IMR-90 (cell line): ENCODE data around the gene LDB2. TPM values are rescaled to one million over a fixed set of nuclear protein-coding genes. Genes with fewer than 3 reads are reported as not detected.

ENCODE experiments used
- ATAC-seq: fragments of 200-7000 bp; cut with Tn5 transposase; 2 replicates; pipeline ENCODE4 v1.9.1; 2020; ENCODE audit warnings: low read depth, mild to moderate bottlenecking, moderate library complexity
- BruUV-seq: library from RNA; stranded (reverse); fragments of 400-500 nt; replicated peaks from 2 replicates; lab custom pipeline; 2021; lab: Mats Ljungman, UMichigan
- CTCF ChIA-PET: fragments of 300-600 bp; formaldehyde crosslinking; extraction: SDS; loops from one replicate; lab custom pipeline; 2021; ENCODE audit warnings: antibody characterized with exemption; lab: Yijun Ruan, JAX
- POLR2A ChIA-PET: fragments of 300-600 bp; sonication (Branson Sonifier 250); formaldehyde crosslinking; loops from one replicate; lab custom pipeline; 2022; ENCODE audit warnings: antibody characterized with exemption; ENCODE audit not compliant: unreplicated experiment; lab: Charles Lee
- DNase-seq: peaks from one replicate; pipeline ENCODE4 v3.0.0; 2013
- H2AFZ ChIP-seq: replicated peaks from 2 replicates; pipeline ENCODE3; 2013; ENCODE audit warnings: low read length, mild to moderate bottlenecking; ENCODE audit not compliant: poor library complexity
- H2AK5ac ChIP-seq: 2 replicates; pipeline ENCODE4 v1.6.1; 2013; ENCODE audit warnings: low read depth, low read length, inconsistent platforms
- H2AK9ac ChIP-seq: replicated peaks from 2 replicates; pipeline ENCODE3; 2013; ENCODE audit warnings: mild to moderate bottlenecking, low read depth, low read length, moderate library complexity; ENCODE audit not compliant: poor library complexity
- H2BK120ac ChIP-seq: 2 replicates; pipeline ENCODE4 v1.6.1; 2013; ENCODE audit warnings: low read depth, low read length, inconsistent platforms
- H2BK15ac ChIP-seq: 3 replicates; pipeline ENCODE4 v1.6.1; 2013; ENCODE audit warnings: low read depth, low read length, inconsistent platforms
- H2BK20ac ChIP-seq: 2 replicates; pipeline ENCODE4 v1.6.1; 2013; ENCODE audit warnings: low read depth, mild to moderate bottlenecking, inconsistent platforms, low read length, moderate library complexity
- H2BK5ac ChIP-seq: 2 replicates; pipeline ENCODE4 v1.6.1; 2013; ENCODE audit warnings: mild to moderate bottlenecking, low read depth, low read length, inconsistent platforms; ENCODE audit not compliant: poor library complexity, severe bottlenecking
- H3K14ac ChIP-seq: replicated peaks from 2 replicates; pipeline ENCODE4 v1.6.1; 2013; ENCODE audit warnings: low read depth, low read length, inconsistent platforms
- H3K18ac ChIP-seq: 2 replicates; pipeline ENCODE4 v1.6.1; 2013; ENCODE audit warnings: low read depth, low read length, control low read depth
- H3K23ac ChIP-seq: 2 replicates; pipeline ENCODE4 v1.6.1; 2013; ENCODE audit warnings: low read depth, low read length, inconsistent platforms
- H3K27ac ChIP-seq: 2 replicates; pipeline ENCODE4 v1.5.1; 2013; ENCODE audit warnings: mild to moderate bottlenecking, control low read depth, low read length; ENCODE audit not compliant: insufficient read depth
- H3K27me3 ChIP-seq: 2 replicates; pipeline ENCODE4 v1.6.1; 2013; ENCODE audit warnings: low read length; ENCODE audit not compliant: control insufficient read depth, insufficient read depth
- H3K36me3 ChIP-seq: 2 replicates; pipeline ENCODE4 v1.6.1; 2013; ENCODE audit warnings: low read length, mixed read lengths; ENCODE audit not compliant: control insufficient read depth, insufficient read depth
- H3K4ac ChIP-seq: 2 replicates; pipeline ENCODE4 v1.6.1; 2013; ENCODE audit warnings: low read depth, low read length, inconsistent platforms
- H3K4me1 ChIP-seq: 2 replicates; pipeline ENCODE4 v1.6.1; 2013; ENCODE audit warnings: low read length, mixed read lengths; ENCODE audit not compliant: control insufficient read depth, insufficient read depth
- H3K4me2 ChIP-seq: 2 replicates; pipeline ENCODE4 v1.6.1; 2013; ENCODE audit warnings: low read depth, mild to moderate bottlenecking, control low read depth, low read length, moderate library complexity
- H3K4me3 ChIP-seq: 2 replicates; pipeline ENCODE4 v1.5.1; 2013; ENCODE audit warnings: low read depth, mild to moderate bottlenecking, control low read depth, low read length, moderate library complexity; ENCODE audit not compliant: insufficient read depth
- H3K56ac ChIP-seq: 2 replicates; pipeline ENCODE4 v1.6.1; 2013; ENCODE audit warnings: low read length, inconsistent platforms; ENCODE audit not compliant: insufficient read depth; ENCODE audit errors: extremely low read depth
- H3K79me1 ChIP-seq, 2 experiments: 2 replicates each; pipeline ENCODE4 v1.6.1; 2013; ENCODE audit warnings: low read length in 2 of 2, inconsistent platforms in 1 of 2, low read depth in 1 of 2
- H3K9ac ChIP-seq: 2 replicates; pipeline ENCODE4 v1.6.1; 2013; ENCODE audit warnings: low read depth, low read length, control low read depth
- H3K9me1 ChIP-seq: 2 replicates; pipeline ENCODE4 v1.6.1; 2013; ENCODE audit warnings: low read length, inconsistent platforms; ENCODE audit not compliant: insufficient read depth
- H3K9me3 ChIP-seq: 2 replicates; pipeline ENCODE4 v1.6.1; 2013; ENCODE audit warnings: low read length; ENCODE audit not compliant: control insufficient read depth, insufficient read depth
- H4K20me1 ChIP-seq: 2 replicates; pipeline ENCODE4 v1.6.1; 2013; ENCODE audit warnings: low read length, inconsistent platforms; ENCODE audit not compliant: insufficient read depth
- H4K5ac ChIP-seq: 2 replicates; pipeline ENCODE4 v1.6.1; 2013; ENCODE audit warnings: mild to moderate bottlenecking, low read depth, low read length, control low read depth
- H4K8ac ChIP-seq, 2 experiments: 2 replicates each; pipeline ENCODE4 v1.6.1; 2013; ENCODE audit warnings: low read depth in 2 of 2, low read length in 2 of 2, control low read depth in 1 of 2, inconsistent platforms in 1 of 2
- H4K91ac ChIP-seq: 2 replicates; pipeline ENCODE4 v1.6.1; 2013; ENCODE audit warnings: low read depth, low read length, inconsistent platforms; ENCODE audit not compliant: insufficient read depth
- BHLHE40 ChIP-seq: fragments of 150-350 bp; IDR thresholded peaks from 2 replicates; pipeline ENCODE4 v1.6.1; 2016; ENCODE audit warnings: mild to moderate bottlenecking, low read depth, low read length
- CEBPB ChIP-seq: IDR thresholded peaks from 2 replicates; pipeline ENCODE4 v1.6.1; 2012; ENCODE audit warnings: low read depth, low read length, improper control_type of control experiment
- CHD1 ChIP-seq: IDR thresholded peaks from 2 replicates; pipeline ENCODE4 v1.6.1; 2012; ENCODE audit warnings: low read depth, low read length, improper control_type of control experiment
- CTCF ChIP-seq: conservative IDR thresholded peaks from 2 replicates; pipeline ENCODE4 v1.5.1; 2012; ENCODE audit warnings: mild to moderate bottlenecking, low read depth, low read length, improper control_type of control experiment
- ELK1 ChIP-seq: fragments of 150-350 bp; IDR thresholded peaks from 2 replicates; pipeline ENCODE4 v1.6.1; 2016; ENCODE audit warnings: low read depth, mild to moderate bottlenecking, low read length, moderate library complexity, borderline replicate concordance
- FOS ChIP-seq: fragments of 150-350 bp; IDR thresholded peaks from 2 replicates; pipeline ENCODE4 v1.6.1; 2016; ENCODE audit warnings: low read depth, low read length
- MAFK ChIP-seq: IDR thresholded peaks from 2 replicates; pipeline ENCODE4 v1.6.1; 2012; ENCODE audit warnings: low read depth, low read length, improper control_type of control experiment
- MAZ ChIP-seq: IDR thresholded peaks from 2 replicates; pipeline ENCODE4 v1.6.1; 2012; ENCODE audit warnings: low read depth, mild to moderate bottlenecking, low read length, improper control_type of control experiment, moderate library complexity, borderline replicate concordance
- MXI1 ChIP-seq: IDR thresholded peaks from 2 replicates; pipeline ENCODE4 v1.6.1; 2012; ENCODE audit warnings: low read depth, mild to moderate bottlenecking, low read length, moderate library complexity, borderline replicate concordance
- NFE2L2 ChIP-seq: fragments of 150-350 bp; IDR thresholded peaks from 2 replicates; pipeline ENCODE4 v1.6.1; 2016; ENCODE audit warnings: low read depth, mild to moderate bottlenecking, low read length
- POLR2A ChIP-seq: IDR thresholded peaks from 2 replicates; pipeline ENCODE4 v1.6.1; 2012; ENCODE audit warnings: mild to moderate bottlenecking, low read depth, low read length
- RAD21 ChIP-seq: IDR thresholded peaks from 2 replicates; pipeline ENCODE4 v1.6.1; 2012; ENCODE audit warnings: low read length, improper control_type of control experiment
- RCOR1 ChIP-seq: IDR thresholded peaks from 2 replicates; pipeline ENCODE4 v1.6.1; 2012; ENCODE audit warnings: mild to moderate bottlenecking, low read length, improper control_type of control experiment; ENCODE audit not compliant: insufficient replicate concordance
- RFX5 ChIP-seq: IDR thresholded peaks from 2 replicates; pipeline ENCODE4 v1.8.0; 2012; ENCODE audit warnings: low read depth, mild to moderate bottlenecking, low read length, moderate library complexity
- SMC3 ChIP-seq: fragments of 150-350 bp; IDR thresholded peaks from 2 replicates; pipeline ENCODE4 v1.6.1; 2016; ENCODE audit warnings: low read depth, mild to moderate bottlenecking, antibody characterized with exemption, low read length, moderate library complexity
- WGBS, 2 experiments: methylation state at CpG; one replicate each; pipeline versions ENCODE4 v1.1.5 to v1.1.7; 2013; ENCODE audit warnings: missing lambda C conversion rate in 2 of 2; ENCODE audit not compliant: insufficient read length in 1 of 2; ENCODE audit errors: extremely low coverage in 2 of 2; 5-methylcytosine and 5-hydroxymethylcytosine counted together
- dilution Hi-C: fragments of 300-500 bp; cut with HindIII; formaldehyde crosslinking; loops from one replicate; pipeline ENCODE4 v1.14.3; 2018; ENCODE audit warnings: low sequenced_read_pairs; ENCODE audit not compliant: unreplicated experiment
- in situ Hi-C: fragments of 300-500 bp; cut with MboI; formaldehyde crosslinking; loops from 3 replicates; pipeline ENCODE4 v1.14.3; 2019; ENCODE audit warnings: low sequenced_read_pairs, inconsistent platforms, mixed read lengths
- intact Hi-C: fragments of 100-400 bp; cut with micrococcal nuclease; formaldehyde crosslinking; loops from 2 replicates; pipeline ENCODE4 v1.10.0; 2022
- polyA plus RNA-seq, 3 experiments: library from polyadenylated mRNA; depleted of rRNA; stranded (reverse); fragments of >200 nt; gene quantifications; 2 replicates each; pipeline ENCODE4 v1.2.3, GENCODE V29; 2012; ENCODE audit warnings: low replicate concordance in 1 of 3
- total RNA-seq: library from RNA; depleted of rRNA; stranded (reverse); fragments of >200 nt; gene quantifications from 2 replicates; pipeline ENCODE4 v1.2.3, GENCODE V29; 2012

LDB2 gene
- total and polyA plus RNA-seq, 2 of the 4 experiments (the other 2 are of a cell fraction) = 67.9 to 116 TPM

GRCh38 chr4:16606691-16607090 is 291.8 kb downstream of the LDB2 start:
- Histone ChIP-seq H3K4ac (no peak overlapping the region), H3K9me1 (0 out of 2 replicates have a peak, but pooled peaks cover 3% of the 10 kb centered on the region), H2BK5ac (no peak overlapping the region), H3K23ac (no peak overlapping the region), H2AK9ac (no peak overlapping the region), H3K56ac (no peak overlapping the region), H2BK15ac (no peak overlapping the region), H3K36me3 (no peaks in the 10 kb centered on the region), H2BK120ac (no peak overlapping the region), H2AFZ (no peak overlapping the region), H3K14ac (no peak overlapping the region), H3K27me3 (no peaks in the 10 kb centered on the region), H3K9ac (no peak overlapping the region), H3K18ac (no peak overlapping the region), H2BK20ac (no peak overlapping the region), H3K9me3 (no peaks in the 10 kb centered on the region), H3K4me1 (peaks cover 5% of the 10 kb centered on the region; the same call in 1 of the 2 replicates), H3K79me1 (no peaks in the 10 kb centered on the region; a peak in 1 of 4 replicates), H4K8ac (no peak overlapping the region), H3K4me3 (no peak overlapping the region), H4K20me1 (no peaks in the 10 kb centered on the region), H4K91ac (no peak overlapping the region), H3K27ac (no peak overlapping the region), H4K5ac (no peak overlapping the region), H3K4me2 (no peak overlapping the region), H2AK5ac (no peak overlapping the region)
- TF ChIP-seq CTCF (no peak), NFE2L2 (no peak), BHLHE40 (no peak), FOS (no peak), MXI1 (no peak), MAZ (no peak), RFX5 (no peak), MAFK (no peak), POLR2A (no peak), SMC3 (no peak), CHD1 (no peak), CEBPB (no peak), RAD21 (no peak), ELK1 (no peak), RCOR1 (no peak)
- ATAC-seq (no peak), DNase-seq (no peak)
- in situ Hi-C loops = no loop called here
- intact Hi-C loops = no loop called here
- WGBS, 2 experiments = no CpG with 5 or more reads among the region's 2 CpGs
- dilution Hi-C loops = no loop called here
- BruUV-seq = no TSS peak
- ChIA-PET CTCF (no interaction called here), POLR2A (no interaction called here)
